Calu3 (cell line): Measurements from ENCODE around the gene ABHD17B. TPM values are rescaled to one million over a fixed set of nuclear protein-coding genes. Genes with fewer than 3 reads are reported as not detected.

Experiments used
- BruUV-seq: library from RNA; stranded (reverse); fragments of 400-500 nt; replicated peaks from 2 replicates; lab custom pipeline; 2021; lab: Mats Ljungman, UMichigan
- CTCF ChIA-PET: fragments of 300-600 bp; sonication (Branson Sonifier 250); formaldehyde crosslinking; loops from one replicate; lab custom pipeline; 2022; ENCODE audit warnings: antibody characterized with exemption; lab: Charles Lee
- DNase-seq: peaks from one replicate; pipeline ENCODE4 v3.0.0; 2022
- H3K27ac Mint-ChIP-seq: one replicate; pipeline ENCODE4 v1.8.0; 2022; ENCODE audit warnings: mixed read lengths; ENCODE audit not compliant: unreplicated experiment
- H3K27me3 Mint-ChIP-seq: one replicate; pipeline ENCODE4 v1.8.0; 2022; ENCODE audit warnings: mixed read lengths; ENCODE audit not compliant: unreplicated experiment
- H3K36me3 Mint-ChIP-seq: one replicate; pipeline ENCODE4 v1.8.0; 2022; ENCODE audit warnings: mild to moderate bottlenecking, moderate library complexity, mixed read lengths; ENCODE audit not compliant: insufficient read depth, unreplicated experiment
- H3K4me1 Mint-ChIP-seq: one replicate; pipeline ENCODE4 v1.8.0; 2022; ENCODE audit warnings: mild to moderate bottlenecking, low read depth, mixed read lengths; ENCODE audit not compliant: unreplicated experiment
- H3K4me3 Mint-ChIP-seq: one replicate; pipeline ENCODE4 v1.8.0; 2022; ENCODE audit warnings: mild to moderate bottlenecking, low read depth, moderate library complexity, mixed read lengths; ENCODE audit not compliant: unreplicated experiment
- H3K9me3 Mint-ChIP-seq: one replicate; pipeline ENCODE4 v1.8.0; 2022; ENCODE audit warnings: low read depth, mixed read lengths; ENCODE audit not compliant: unreplicated experiment
- intact Hi-C: fragments of 100-400 bp; cut with micrococcal nuclease; formaldehyde crosslinking; loops from one replicate; pipeline ENCODE4 v1.10.0; 2022; ENCODE audit not compliant: unreplicated experiment
- total RNA-seq: library from RNA; stranded (reverse); gene quantifications from 2 replicates; pipeline ENCODE4 v1.2.3, GENCODE V29; 2022
- TF ChIP-seq, protein P1 (sequence below): fragments of 200-600 bp; IDR thresholded peaks from one replicate; pipeline ENCODE4 v1.8.0; 2022; ENCODE audit warnings: antibody characterized with exemption; ENCODE audit not compliant: unreplicated experiment

Gene ABHD17B
- total RNA-seq, 1 experiment from 2014 or later: 16.5 TPM

- BruUV-seq: no TSS peak
- Mint-ChIP-seq H3K27me3 (no peaks in the 10 kb centered on the region), H3K4me1 (peaks cover 10% of the 10 kb centered on the region), H3K9me3 (no peaks in the 10 kb centered on the region), H3K36me3 (no peaks in the 10 kb centered on the region), H3K27ac (no peak overlapping the region), H3K4me3 (no peak overlapping the region)
- CTCF ChIA-PET: no interaction called here
- intact Hi-C loops: no loop called here
- TF ChIP-seq, protein P1, sequence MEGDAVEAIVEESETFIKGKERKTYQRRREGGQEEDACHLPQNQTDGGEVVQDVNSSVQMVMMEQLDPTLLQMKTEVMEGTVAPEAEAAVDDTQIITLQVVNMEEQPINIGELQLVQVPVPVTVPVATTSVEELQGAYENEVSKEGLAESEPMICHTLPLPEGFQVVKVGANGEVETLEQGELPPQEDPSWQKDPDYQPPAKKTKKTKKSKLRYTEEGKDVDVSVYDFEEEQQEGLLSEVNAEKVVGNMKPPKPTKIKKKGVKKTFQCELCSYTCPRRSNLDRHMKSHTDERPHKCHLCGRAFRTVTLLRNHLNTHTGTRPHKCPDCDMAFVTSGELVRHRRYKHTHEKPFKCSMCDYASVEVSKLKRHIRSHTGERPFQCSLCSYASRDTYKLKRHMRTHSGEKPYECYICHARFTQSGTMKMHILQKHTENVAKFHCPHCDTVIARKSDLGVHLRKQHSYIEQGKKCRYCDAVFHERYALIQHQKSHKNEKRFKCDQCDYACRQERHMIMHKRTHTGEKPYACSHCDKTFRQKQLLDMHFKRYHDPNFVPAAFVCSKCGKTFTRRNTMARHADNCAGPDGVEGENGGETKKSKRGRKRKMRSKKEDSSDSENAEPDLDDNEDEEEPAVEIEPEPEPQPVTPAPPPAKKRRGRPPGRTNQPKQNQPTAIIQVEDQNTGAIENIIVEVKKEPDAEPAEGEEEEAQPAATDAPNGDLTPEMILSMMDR: no peak
- no peak for DNase-seq
Measured at GRCh38 chr9:71822935-71823334, 88.1 kb downstream of the ABHD17B start.

GRCh38 chr9:71822456-71822855 lies 88.5 kb downstream of the ABHD17B start:
- no peaks in the 10 kb centered on the region for H3K9me3 Mint-ChIP-seq
- CTCF ChIA-PET: no interaction called here
- peaks cover 15% of the 10 kb centered on the region for H3K4me1 Mint-ChIP-seq
- H3K27me3 Mint-ChIP-seq: no peaks in the 10 kb centered on the region
- H3K27ac Mint-ChIP-seq: no peak overlapping the region
- no TSS peak for BruUV-seq
- TF ChIP-seq, protein P1: no peak
- intact Hi-C loops: no loop called here
- H3K36me3 Mint-ChIP-seq: no peaks in the 10 kb centered on the region
- H3K4me3 Mint-ChIP-seq: no peak overlapping the region
- DNase-seq: no peak

- intact Hi-C loops: no loop called here
- no peak for DNase-seq
- no peaks in the 10 kb centered on the region for H3K27me3 Mint-ChIP-seq
- no peaks in the 10 kb centered on the region for H3K36me3 Mint-ChIP-seq
- peaks cover 26% of the 10 kb centered on the region for H3K4me1 Mint-ChIP-seq
- CTCF ChIA-PET: no interaction called here
- no peak overlapping the region for H3K27ac Mint-ChIP-seq
- H3K9me3 Mint-ChIP-seq: no peaks in the 10 kb centered on the region
- TF ChIP-seq, protein P1: no peak
- no peak overlapping the region for H3K4me3 Mint-ChIP-seq
- no TSS peak for BruUV-seq
Measured at GRCh38 chr9:71821405-71821804, 89.6 kb downstream of the ABHD17B start.

- Mint-ChIP-seq H3K27ac (no peak overlapping the region), H3K4me3 (no peak overlapping the region), H3K36me3 (no peaks in the 10 kb centered on the region), H3K4me1 (peaks cover 27% of the 10 kb centered on the region), H3K9me3 (no peaks in the 10 kb centered on the region), H3K27me3 (no peaks in the 10 kb centered on the region)
- TF ChIP-seq, protein P1: no peak
- CTCF ChIA-PET: no interaction called here
- no TSS peak for BruUV-seq
- no peak for DNase-seq
- intact Hi-C loops: no loop called here
Measured at GRCh38 chr9:71820403-71820921, 90.5 kb downstream of the ABHD17B start.
